Stimulated activated CD4-positive, alpha-beta T cell treated with anti-CD3 and anti-CD28 coated beads, TNF-alpha, amount 100 ng/mL, for 48 hours (primary cell): ENCODE data around the gene AVEN.
"Not testable (repeated sequence)": the region's sequence is repeated elsewhere in the genome, so short reads cannot be mapped to it uniquely, and the experiment has no call there.

Experiments used
- DNase-seq, 3 donors: peaks; one replicate each; pipeline ENCODE4 v3.0.0-alpha.2; 2020; ENCODE audit warnings: low read depth in 3 of 3

The AVEN gene

GRCh38 chr15:34039790-34040113 is 748 bp upstream of the AVEN start:
- no peak for DNase-seq

GRCh38 chr15:34038023-34038870 is 757 bp downstream of the AVEN start:
- DNase-seq, result peak; percentile 53 to 68 (median 55)

- no peak for DNase-seq
These were observed 6.8 kb downstream of the AVEN start for GRCh38 chr15:34031987-34032760.

GRCh38 chr15:34027606-34028005 is 11.4 kb downstream of the AVEN start:
- DNase-seq, result no peak

- no peak for DNase-seq
These were observed 13.8 kb downstream of the AVEN start for GRCh38 chr15:34025252-34025651.

GRCh38 chr15:34023907-34024306 is 15.1 kb downstream of the AVEN start:
- DNase-seq, result no peak

- DNase-seq, result no peak
These were observed 19.5 kb downstream of the AVEN start for GRCh38 chr15:34019369-34019990.

GRCh38 chr15:34018738-34019137 is 20.3 kb downstream of the AVEN start:
- not testable (repeated sequence) for DNase-seq

- DNase-seq, result peak in 1 of 3 donors; percentile 13
These were observed 20.9 kb downstream of the AVEN start for GRCh38 chr15:34018021-34018645.

GRCh38 chr15:34014556-34014955 is 24.4 kb downstream of the AVEN start:
- DNase-seq, result no peak

- DNase-seq, result no peak
These were observed 25.3 kb downstream of the AVEN start for GRCh38 chr15:34013746-34014145.

DNA sequence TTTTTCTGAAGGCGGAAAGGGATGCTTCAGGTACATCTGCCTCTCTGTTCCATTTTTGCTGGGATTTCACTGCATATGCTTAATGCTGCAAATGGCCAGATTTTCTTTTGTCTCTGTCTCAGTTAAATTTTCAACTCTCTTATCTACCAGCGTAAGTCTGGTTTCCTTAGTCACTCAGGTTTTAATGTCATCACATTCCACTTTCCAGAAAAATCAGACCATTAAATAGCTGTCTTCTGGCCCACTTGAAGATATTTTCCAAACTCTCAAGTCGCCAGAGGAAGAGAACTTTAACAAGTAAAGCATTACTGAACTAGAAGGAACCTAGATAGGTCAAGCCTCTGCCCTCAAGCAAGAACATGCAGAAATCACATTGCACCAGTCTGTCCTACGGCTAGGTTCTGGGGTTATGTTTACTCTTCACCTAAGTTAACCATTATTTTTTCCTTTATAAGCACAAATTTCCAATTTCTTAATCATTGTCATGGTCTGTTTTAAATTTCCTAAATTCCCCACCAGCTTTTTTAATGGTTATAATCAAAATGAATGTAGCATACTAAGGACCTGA is 26.5 kb downstream of the AVEN start:
- no peak for DNase-seq

- DNase-seq, result no peak
These were observed 27.5 kb downstream of the AVEN start for GRCh38 chr15:34011481-34011880.

- DNase-seq, result no peak
These were observed 28.1 kb downstream of the AVEN start for GRCh38 chr15:34010921-34011320.

DNA sequence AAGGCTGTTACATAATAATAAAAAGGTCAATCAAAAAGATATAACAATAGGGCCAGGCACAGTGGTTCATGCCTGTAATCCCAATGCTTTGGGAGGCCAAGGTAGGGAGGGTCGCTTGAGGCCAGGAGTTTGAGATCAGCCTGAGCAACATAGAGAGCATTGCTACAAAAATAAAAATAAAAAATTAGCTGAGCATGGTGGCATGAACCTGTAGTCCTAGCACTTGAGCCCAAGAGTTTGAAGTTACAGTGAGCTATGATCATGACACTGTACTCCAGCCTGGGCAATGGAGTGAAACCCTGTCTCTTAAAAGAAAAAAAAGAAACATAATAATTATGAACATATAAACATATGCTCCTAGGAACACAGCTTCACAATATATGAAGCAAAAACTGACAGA is 29.3 kb downstream of the AVEN start:
- DNase-seq, result no peak

- DNase-seq, result no peak
These were observed 32.6 kb downstream of the AVEN start for GRCh38 chr15:34006381-34006780.

GRCh38 chr15:34001536-34001935 is 37.5 kb downstream of the AVEN start:
- no peak for DNase-seq

DNA sequence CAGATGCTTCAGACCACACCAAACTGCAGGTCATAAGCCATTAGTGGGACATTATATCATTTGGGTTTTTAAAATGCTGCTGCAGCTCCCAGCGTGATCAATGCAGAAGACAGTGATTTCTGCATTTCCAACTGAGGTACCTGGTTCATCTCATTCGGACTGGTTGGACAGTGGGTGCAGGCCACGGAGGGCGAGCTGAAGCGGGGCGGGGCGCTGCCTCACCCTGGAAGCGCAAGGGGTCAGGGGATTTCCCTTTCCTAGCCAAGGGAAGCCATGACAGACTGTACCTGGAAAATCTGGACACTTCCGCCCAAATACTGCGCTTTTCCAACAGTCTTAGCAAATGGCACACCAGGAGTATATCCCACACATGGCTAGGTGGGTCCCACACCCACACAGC is 43.3 kb downstream of the AVEN start:
- DNase-seq, result not testable (repeated sequence)

DNA sequence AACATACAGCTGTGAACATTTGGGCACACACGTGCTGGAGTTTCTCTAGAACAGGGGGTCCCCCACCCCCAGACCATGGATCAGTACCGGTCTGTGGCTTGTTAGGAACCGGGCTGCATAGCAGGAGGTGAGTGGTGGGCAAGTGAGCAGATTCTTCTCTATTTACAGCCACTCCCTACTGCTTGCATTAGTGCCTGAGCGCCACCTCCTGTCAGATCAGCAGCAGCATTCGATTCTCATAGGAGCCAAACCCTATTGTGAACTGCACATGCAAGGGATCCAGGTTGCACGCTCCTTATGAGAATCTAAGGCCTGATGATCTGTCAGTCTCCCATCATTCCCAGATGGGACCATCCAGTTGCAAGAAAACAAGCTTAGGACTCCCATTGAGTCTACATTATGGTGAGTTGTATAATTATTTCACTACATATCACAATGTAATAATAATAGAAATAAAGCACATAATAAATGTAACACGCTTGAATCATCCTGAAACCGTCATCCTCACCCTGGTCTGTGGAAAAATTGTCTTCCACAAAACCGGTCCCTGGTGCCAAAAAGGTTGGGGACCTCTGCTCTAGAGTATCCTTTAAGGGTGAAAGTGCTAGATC is 44.9 kb downstream of the AVEN start:
- peak in 1 of 3 donors; percentile 8 for DNase-seq

DNA sequence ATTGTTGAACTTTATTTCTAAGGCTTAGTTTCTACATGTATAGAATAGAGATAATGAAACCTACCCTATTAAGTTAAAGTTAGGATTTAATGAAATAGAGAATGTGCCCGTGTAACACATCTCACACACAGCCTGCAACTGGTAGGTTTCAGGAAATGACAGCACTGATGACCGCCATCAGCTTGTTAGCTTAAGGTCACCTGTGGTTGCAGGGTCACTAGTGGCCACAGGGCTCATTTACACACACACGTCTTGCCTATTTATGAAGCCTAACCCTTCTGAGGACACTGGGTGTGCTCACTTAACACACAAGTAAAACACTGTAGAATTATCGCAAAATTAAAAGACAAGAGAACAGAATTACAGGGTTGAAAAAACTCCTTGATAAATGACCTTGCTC is 50.6 kb downstream of the AVEN start:
- no peak for DNase-seq

DNA sequence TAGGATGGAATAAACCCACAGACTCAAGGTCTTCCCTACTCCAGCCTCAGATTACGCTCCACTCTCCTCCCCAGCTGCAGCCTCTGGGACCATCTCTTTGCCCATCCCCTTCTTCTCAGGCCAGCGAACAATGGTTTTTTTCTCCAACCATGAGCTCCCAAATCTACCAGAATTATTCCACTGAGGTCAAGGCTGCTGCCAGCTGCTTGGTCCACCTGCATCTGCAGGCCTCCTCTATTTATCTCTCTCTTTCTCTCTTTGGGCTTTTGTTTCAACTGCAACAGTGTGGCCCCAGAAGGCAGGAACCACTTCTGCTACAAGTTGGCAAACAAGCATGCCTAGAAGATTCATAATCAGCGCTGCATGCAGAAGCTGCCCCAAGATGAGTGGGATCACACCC is 51.6 kb downstream of the AVEN start:
- DNase-seq, result no peak
